MG63 (cell line): ENCODE data around the gene C1QTNF6. TPM values are rescaled to one million over a fixed set of nuclear protein-coding genes. Genes with fewer than 3 reads are reported as not detected.

Experiments used
- DNase-seq: peaks from one replicate; pipeline ENCODE4 v3.0.0-alpha.2; 2020
- H3K27me3 ChIP-seq: fragments of 250-450 bp; sonication (Bioruptor Pico); 2 replicates; pipeline ENCODE4 v1.5.1; 2020; ENCODE audit warnings: mild to moderate bottlenecking, moderate library complexity
- H3K36me3 ChIP-seq: fragments of 250-450 bp; sonication (Bioruptor Pico); 2 replicates; pipeline ENCODE4 v1.5.1; 2020; ENCODE audit warnings: mild to moderate bottlenecking, moderate library complexity
- H3K4me3 ChIP-seq: fragments of 250-450 bp; sonication (Bioruptor Pico); 2 replicates; pipeline ENCODE4 v1.5.1; 2020; ENCODE audit warnings: mild to moderate bottlenecking, moderate library complexity
- H3K9me3 ChIP-seq: fragments of 250-450 bp; sonication (Bioruptor Pico); 2 replicates; pipeline ENCODE4 v1.5.1; 2020; ENCODE audit warnings: mild to moderate bottlenecking, moderate library complexity
- total RNA-seq: library from RNA; depleted of rRNA; stranded (reverse); fragments of >200 nt; shearing (Covaris generic); gene quantifications from 2 replicates; pipeline ENCODE4 v1.2.3, GENCODE V29; 2014; ENCODE audit warnings: low replicate concordance

The C1QTNF6 gene
- total RNA-seq, 1 experiment from 2014 or later: 3.9 TPM

GRCh38 chr22:37199760-37200108, 11.7 kb upstream of the C1QTNF6 start:
- no peaks in the 10 kb centered on the region for H3K9me3 ChIP-seq
- no peaks in the 10 kb centered on the region for H3K36me3 ChIP-seq
- DNase-seq: no peak
- H3K4me3 ChIP-seq: peak overlapping the region; percentile 73; the same call in 1 of the 2 replicates
- no peaks in the 10 kb centered on the region for H3K27me3 ChIP-seq

- Histone ChIP-seq H3K9me3 (no peaks in the 10 kb centered on the region), H3K4me3 (peak overlapping the region; percentile 73), H3K27me3 (no peaks in the 10 kb centered on the region), H3K36me3 (no peaks in the 10 kb centered on the region)
- DNase-seq: peak; percentile 93
Observed at GRCh38 chr22:37199103-37199759, 11.2 kb upstream of the C1QTNF6 start.

- Histone ChIP-seq H3K4me3 (peak overlapping the region; percentile 73), H3K9me3 (no peaks in the 10 kb centered on the region), H3K27me3 (no peaks in the 10 kb centered on the region), H3K36me3 (no peaks in the 10 kb centered on the region)
- DNase-seq: peak; percentile 72
Observed at GRCh38 chr22:37198258-37199102, 10.4 kb upstream of the C1QTNF6 start.

GRCh38 chr22:37197451-37198257, 9.6 kb upstream of the C1QTNF6 start:
- no peak overlapping the region; the same call in 1 of the 2 replicates for H3K4me3 ChIP-seq

GRCh38 chr22:37196539-37197450, 8.7 kb upstream of the C1QTNF6 start:
- Histone ChIP-seq H3K4me3 (no peak overlapping the region), H3K9me3 (no peaks in the 10 kb centered on the region), H3K27me3 (no peaks in the 10 kb centered on the region), H3K36me3 (no peaks in the 10 kb centered on the region)
- DNase-seq: peak; percentile 91

More at GRCh38 chr22:37197451-37198257, 9.6 kb upstream of the C1QTNF6 start:
- H3K9me3 ChIP-seq: no peaks in the 10 kb centered on the region
- DNase-seq: peak; percentile 41
- H3K27me3 ChIP-seq: no peaks in the 10 kb centered on the region
- no peaks in the 10 kb centered on the region for H3K36me3 ChIP-seq

- H3K36me3 ChIP-seq: no peaks in the 10 kb centered on the region
- no peak overlapping the region for H3K4me3 ChIP-seq
- DNase-seq: peak; percentile 65
- H3K27me3 ChIP-seq: no peaks in the 10 kb centered on the region
- H3K9me3 ChIP-seq: no peaks in the 10 kb centered on the region
Observed at GRCh38 chr22:37195921-37196320, 7.9 kb upstream of the C1QTNF6 start.

GRCh38 chr22:37194750-37195149, 6.7 kb upstream of the C1QTNF6 start:
- DNase-seq: no peak

GRCh38 chr22:37193629-37194191, 5.7 kb upstream of the C1QTNF6 start:
- Histone ChIP-seq H3K36me3 (no peaks in the 10 kb centered on the region), H3K27me3 (no peaks in the 10 kb centered on the region), H3K4me3 (no peak overlapping the region), H3K9me3 (no peaks in the 10 kb centered on the region)
- DNase-seq: no peak

More at GRCh38 chr22:37194750-37195149, 6.7 kb upstream of the C1QTNF6 start:
- H3K4me3 ChIP-seq: no peak overlapping the region
- no peaks in the 10 kb centered on the region for H3K36me3 ChIP-seq
- H3K27me3 ChIP-seq: no peaks in the 10 kb centered on the region
- H3K9me3 ChIP-seq: no peaks in the 10 kb centered on the region

GRCh38 chr22:37192741-37193140, 4.7 kb upstream of the C1QTNF6 start:
- Histone ChIP-seq H3K36me3 (no peaks in the 10 kb centered on the region), H3K4me3 (no peak overlapping the region)

GRCh38 chr22:37192204-37192603, 4.2 kb upstream of the C1QTNF6 start:
- Histone ChIP-seq H3K4me3 (no peak overlapping the region), H3K9me3 (no peaks in the 10 kb centered on the region), H3K27me3 (no peaks in the 10 kb centered on the region), H3K36me3 (no peaks in the 10 kb centered on the region)
- DNase-seq: no peak

More at GRCh38 chr22:37192741-37193140, 4.7 kb upstream of the C1QTNF6 start:
- no peaks in the 10 kb centered on the region for H3K9me3 ChIP-seq
- DNase-seq: no peak
- no peaks in the 10 kb centered on the region for H3K27me3 ChIP-seq

- no peak overlapping the region for H3K4me3 ChIP-seq
- DNase-seq: no peak
- no peaks in the 10 kb centered on the region for H3K36me3 ChIP-seq
- H3K27me3 ChIP-seq: no peaks in the 10 kb centered on the region
- H3K9me3 ChIP-seq: no peaks in the 10 kb centered on the region
Observed at GRCh38 chr22:37190262-37190780, 2.3 kb upstream of the C1QTNF6 start.

GRCh38 chr22:37188901-37189466, 937 bp upstream of the C1QTNF6 start:
- no peak for DNase-seq
- H3K9me3 ChIP-seq: no peaks in the 10 kb centered on the region
- no peaks in the 10 kb centered on the region for H3K36me3 ChIP-seq
- H3K4me3 ChIP-seq: no peak overlapping the region
- no peaks in the 10 kb centered on the region for H3K27me3 ChIP-seq

- H3K36me3 ChIP-seq: no peaks in the 10 kb centered on the region
- DNase-seq: peak; percentile 37
- peak overlapping the region; percentile 23 for H3K4me3 ChIP-seq
- H3K9me3 ChIP-seq: no peaks in the 10 kb centered on the region
- no peaks in the 10 kb centered on the region for H3K27me3 ChIP-seq
Observed at GRCh38 chr22:37187552-37187890, 526 bp downstream of the C1QTNF6 start.

GRCh38 chr22:37186997-37187522, 987 bp downstream of the C1QTNF6 start:
- Histone ChIP-seq H3K4me3 (no peak overlapping the region; the same call in 1 of the 2 replicates), H3K9me3 (no peaks in the 10 kb centered on the region), H3K27me3 (no peaks in the 10 kb centered on the region), H3K36me3 (no peaks in the 10 kb centered on the region)
- no peak for DNase-seq
